MM.1S (cell line): ENCODE results near the gene CCDC157.

Experiments used
- DNase-seq: peaks from one replicate; pipeline ENCODE4 v3.0.0-alpha.2; 2015
- H2AFZ ChIP-seq: fragments of 300-600 bp; sonication (generic); 2 replicates; pipeline ENCODE4 v1.6.0; 2016; ENCODE audit warnings: antibody characterized with exemption, low read length
- H3F3A ChIP-seq: fragments of 300-600 bp; sonication (generic); 2 replicates; pipeline ENCODE4 v1.6.1; 2016; ENCODE audit warnings: mild to moderate bottlenecking, antibody characterized with exemption, low read length, moderate library complexity, mixed read lengths; ENCODE audit not compliant: insufficient read depth
- H3K27ac ChIP-seq: fragments of 300-600 bp; sonication (generic); 2 replicates; pipeline ENCODE4 v1.5.1; 2016; ENCODE audit warnings: mild to moderate bottlenecking, low read length
- H3K27me3 ChIP-seq: fragments of 300-600 bp; sonication (generic); replicated peaks from 2 replicates; pipeline ENCODE4 v1.6.0; 2016; ENCODE audit warnings: low read length; ENCODE audit not compliant: insufficient read depth
- H3K36me3 ChIP-seq: fragments of 300-600 bp; sonication (generic); replicated peaks from 2 replicates; pipeline ENCODE4 v1.6.1; 2016; ENCODE audit warnings: mild to moderate bottlenecking, low read length, mixed read lengths; ENCODE audit not compliant: insufficient read depth
- H3K4me1 ChIP-seq: fragments of 300-600 bp; sonication (generic); 2 replicates; pipeline ENCODE4 v1.6.1; 2016; ENCODE audit warnings: low read length, mixed read lengths
- H3K4me2 ChIP-seq: fragments of 300-600 bp; sonication (generic); 2 replicates; pipeline ENCODE4 v1.6.0; 2016; ENCODE audit warnings: low read depth, low read length
- H3K4me3 ChIP-seq: fragments of 300-600 bp; sonication (generic); 2 replicates; pipeline ENCODE4 v1.5.1; 2016; ENCODE audit warnings: low read length, mixed read lengths
- H3K79me2 ChIP-seq: fragments of 300-600 bp; sonication (generic); 2 replicates; pipeline ENCODE4 v1.6.1; 2016; ENCODE audit warnings: mixed run types, low read length, mixed read lengths
- H3K9ac ChIP-seq: fragments of 300-600 bp; sonication (generic); 2 replicates; pipeline ENCODE4 v1.6.1; 2016; ENCODE audit warnings: low read length, mixed read lengths
- H3K9me2 ChIP-seq: fragments of 300-600 bp; sonication (generic); replicated peaks from 2 replicates; pipeline ENCODE4 v1.6.1; 2016; ENCODE audit warnings: mild to moderate bottlenecking, low read length, mixed read lengths; ENCODE audit not compliant: insufficient read depth
- H3K9me3 ChIP-seq: fragments of 300-600 bp; sonication (generic); replicated peaks from 2 replicates; pipeline ENCODE4 v1.6.1; 2016; ENCODE audit warnings: mild to moderate bottlenecking, low read length, mixed read lengths; ENCODE audit not compliant: insufficient read depth
- H4K20me1 ChIP-seq: fragments of 300-600 bp; sonication (generic); 2 replicates; pipeline ENCODE4 v1.6.1; 2016; ENCODE audit warnings: mild to moderate bottlenecking, low read length, moderate library complexity, mixed read lengths; ENCODE audit not compliant: insufficient read depth
- CTCF ChIP-seq: fragments of 300-600 bp; sonication (generic); IDR thresholded peaks from 2 replicates; pipeline ENCODE4 v1.5.1; 2016; ENCODE audit warnings: antibody characterized with exemption, low read length, mixed read lengths
- EZH2 ChIP-seq: fragments of 300-600 bp; sonication (generic); optimal IDR thresholded peaks from 2 replicates; pipeline ENCODE3; 2017; ENCODE audit warnings: low read depth, mild to moderate bottlenecking, antibody characterized with exemption, low read length, mixed read lengths
- EZH2phosphoT487 ChIP-seq: fragments of 300-600 bp; sonication (generic); IDR thresholded peaks from 2 replicates; pipeline ENCODE4 v1.6.1; 2018; ENCODE audit warnings: antibody characterized with exemption, low read length

CCDC157 gene

GRCh38 chr22:30380011-30380410, 23.2 kb downstream of the CCDC157 start:
- Histone ChIP-seq H4K20me1 (no peaks in the 10 kb centered on the region), H3K9me2 (no peaks in the 10 kb centered on the region), H3K27ac (no peak overlapping the region), H3K9me3 (no peaks in the 10 kb centered on the region), H3F3A (no peaks in the 10 kb centered on the region), H3K9ac (no peak overlapping the region), H3K4me1 (no peaks in the 10 kb centered on the region), H3K27me3 (no peaks in the 10 kb centered on the region), H3K4me3 (no peak overlapping the region), H3K79me2 (no peaks in the 10 kb centered on the region), H2AFZ (no peak overlapping the region), H3K4me2 (no peak overlapping the region), H3K36me3 (no peaks in the 10 kb centered on the region)
- no peak for DNase-seq
- TF ChIP-seq EZH2phosphoT487 (no peak), CTCF (no peak), EZH2 (no peak)

GRCh38 chr22:30381264-30381663, 24.5 kb downstream of the CCDC157 start:
- H4K20me1 ChIP-seq, result no peaks in the 10 kb centered on the region
- TF ChIP-seq EZH2phosphoT487 (no peak), EZH2 (no peak), CTCF (no peak)
- H2AFZ ChIP-seq, result no peak overlapping the region
- H3K9me3 ChIP-seq, result no peaks in the 10 kb centered on the region
- no peaks in the 10 kb centered on the region for H3K9me2 ChIP-seq
- H3K27me3 ChIP-seq, result no peaks in the 10 kb centered on the region
- H3K4me1 ChIP-seq, result 0 out of 2 replicates have a peak, but pooled peaks cover under 1% of the 10 kb centered on the region
- no peaks in the 10 kb centered on the region for H3F3A ChIP-seq
- no peak overlapping the region for H3K4me2 ChIP-seq
- no peak overlapping the region for H3K9ac ChIP-seq
- DNase-seq, result no peak
- no peaks in the 10 kb centered on the region for H3K79me2 ChIP-seq
- no peak overlapping the region for H3K4me3 ChIP-seq
- H3K27ac ChIP-seq, result no peak overlapping the region
- H3K36me3 ChIP-seq, result no peaks in the 10 kb centered on the region

- Histone ChIP-seq H2AFZ (no peak overlapping the region), H3K27ac (no peak overlapping the region), H3K27me3 (no peaks in the 10 kb centered on the region), H3K4me1 (0 out of 2 replicates have a peak, but pooled peaks cover 7% of the 10 kb centered on the region), H3K4me3 (no peak overlapping the region), H3F3A (no peaks in the 10 kb centered on the region), H3K79me2 (no peaks in the 10 kb centered on the region), H3K36me3 (no peaks in the 10 kb centered on the region), H3K4me2 (no peak overlapping the region), H3K9me3 (no peaks in the 10 kb centered on the region), H4K20me1 (no peaks in the 10 kb centered on the region), H3K9ac (no peak overlapping the region), H3K9me2 (no peaks in the 10 kb centered on the region)
- no peak for DNase-seq
- TF ChIP-seq CTCF (no peak), EZH2 (no peak), EZH2phosphoT487 (no peak)
Observed at GRCh38 chr22:30382340-30382739, 25.5 kb downstream of the CCDC157 start.
